AG20443 (cell line): ENCODE results near the gene ILRUN.
A peak's percentile ranks its signal among the peaks of the same experiment; 100 is the strongest.
"Not testable (repeated sequence)": the region's sequence is repeated elsewhere in the genome, so short reads cannot be mapped to it uniquely, and the experiment has no call there.

Experiments
- DNase-seq: peaks from one replicate; pipeline ENCODE4 v3.0.0; 2012; ENCODE audit warnings: low spot score, mixed read lengths

ILRUN gene

DNA sequence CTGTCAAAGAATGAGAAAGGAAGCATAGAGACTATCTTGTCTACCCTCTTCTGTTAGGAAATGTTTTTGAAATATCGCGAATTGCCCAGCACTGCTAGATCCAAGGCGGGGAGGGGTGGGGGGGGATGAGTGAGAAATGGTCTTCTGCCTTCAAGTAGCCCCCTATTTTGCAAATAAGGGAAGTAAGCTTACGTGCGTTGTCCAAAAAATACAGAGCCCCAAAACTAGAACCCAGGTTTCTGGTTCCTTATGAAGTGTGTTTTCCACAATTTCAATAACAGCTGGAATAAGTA, 923 bp upstream of the ILRUN start:
- DNase-seq: no peak

DNA sequence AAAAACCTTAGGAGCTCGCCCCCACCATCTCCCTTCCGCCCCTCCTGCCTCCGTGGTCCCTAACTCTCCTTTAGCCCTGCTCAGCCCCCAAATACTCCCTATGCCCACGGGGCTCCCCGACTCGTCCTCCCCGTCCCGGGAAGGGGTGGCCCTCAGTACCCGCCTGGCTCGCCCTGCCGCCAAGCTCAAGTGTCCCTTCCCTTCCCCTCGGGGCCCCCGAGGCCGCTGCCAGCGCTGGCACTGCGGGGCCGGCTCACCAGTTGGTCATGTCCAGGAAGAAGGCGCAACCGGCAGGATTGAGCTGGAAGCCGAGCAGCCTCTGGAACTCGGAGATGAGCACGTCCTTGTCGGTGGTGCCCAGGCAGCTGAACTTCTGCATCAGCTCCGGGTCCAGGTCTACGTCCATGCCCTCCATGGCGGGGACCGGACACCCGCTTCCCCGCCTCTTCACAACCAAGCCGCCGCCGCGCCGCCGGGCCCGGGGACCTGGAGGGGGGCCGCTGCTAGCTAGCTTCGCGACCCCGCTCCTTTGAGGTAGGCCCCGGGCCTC, 303 bp downstream of the ILRUN start:
- no peak for DNase-seq

DNA sequence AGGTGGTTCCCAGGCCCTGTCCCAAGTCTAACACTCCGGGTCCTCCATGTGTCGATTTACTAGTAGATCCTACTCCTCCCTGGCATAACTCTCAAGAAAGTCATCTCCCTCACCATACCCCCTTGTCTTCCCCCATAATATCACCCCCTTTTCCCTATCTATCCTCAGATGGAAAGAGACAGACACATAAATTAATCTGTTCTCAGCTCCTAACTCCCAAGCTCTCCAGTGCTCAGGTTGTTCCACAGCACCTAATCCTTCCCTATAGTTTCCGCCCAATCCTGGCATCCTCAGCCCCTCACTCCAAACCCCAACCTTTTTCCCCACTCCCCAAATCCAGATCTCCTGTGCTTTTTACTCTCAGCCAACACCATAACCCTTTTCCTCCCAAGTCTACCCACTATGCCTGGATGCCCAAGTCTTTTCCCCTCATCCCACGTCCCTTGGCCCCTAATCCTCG, 808 bp downstream of the ILRUN start:
- no peak for DNase-seq

DNA sequence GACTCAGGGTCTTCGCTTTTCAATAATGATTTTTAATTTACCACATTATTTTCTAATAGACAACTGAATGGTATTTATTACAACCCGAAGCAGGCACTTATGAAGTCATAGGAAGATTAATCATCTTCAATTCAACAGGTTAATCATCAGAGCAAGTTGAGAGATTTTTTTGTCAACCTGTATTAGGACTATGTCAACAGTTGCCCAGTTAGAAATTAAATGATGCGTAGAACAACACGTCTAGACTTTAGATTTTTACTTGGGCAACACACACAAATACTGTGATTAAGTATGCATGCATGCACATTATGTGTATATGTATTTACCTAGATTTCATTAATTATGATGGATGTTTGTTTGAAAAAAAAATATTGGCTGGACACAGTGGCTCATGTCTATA, 4.3 kb downstream of the ILRUN start:
- no peak for DNase-seq

DNA sequence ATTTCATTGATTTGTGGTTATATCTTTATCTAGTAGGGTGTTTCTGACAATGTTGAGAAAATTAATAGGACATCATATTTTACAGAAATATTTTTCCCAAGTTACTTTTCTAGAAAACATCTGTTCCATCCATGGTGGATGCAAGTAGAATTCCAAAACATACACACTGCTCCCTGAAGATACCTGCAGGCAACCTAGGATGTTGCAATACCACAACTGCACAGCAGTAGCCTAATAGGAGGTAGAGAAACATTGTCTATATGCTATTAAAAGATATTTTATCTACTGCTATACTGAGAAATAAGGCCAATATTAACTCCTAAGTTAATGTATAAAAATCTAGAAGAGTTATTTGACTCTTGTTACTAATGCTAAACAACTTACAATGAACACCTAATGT, 6.8 kb downstream of the ILRUN start:
- DNase-seq: no peak

DNA sequence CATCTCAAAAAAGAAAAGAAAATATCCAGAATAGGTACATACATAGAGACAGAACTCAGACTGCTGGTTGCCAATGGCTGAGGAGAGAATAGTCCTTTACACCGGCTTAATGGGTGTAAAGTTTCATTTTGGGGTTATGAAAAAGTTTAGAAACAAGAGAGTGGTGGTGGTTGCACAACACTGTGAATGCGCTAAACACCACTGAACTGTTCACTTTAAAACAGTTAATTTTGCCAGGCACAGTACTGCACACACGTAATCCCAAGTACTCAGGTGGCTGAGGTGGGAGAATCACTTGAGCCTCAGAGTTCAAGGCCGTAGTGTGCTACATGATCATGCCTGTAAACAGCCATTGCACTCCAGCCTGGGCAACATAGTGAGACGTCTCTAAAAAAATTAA, 7.6 kb downstream of the ILRUN start:
- no peak for DNase-seq

DNA sequence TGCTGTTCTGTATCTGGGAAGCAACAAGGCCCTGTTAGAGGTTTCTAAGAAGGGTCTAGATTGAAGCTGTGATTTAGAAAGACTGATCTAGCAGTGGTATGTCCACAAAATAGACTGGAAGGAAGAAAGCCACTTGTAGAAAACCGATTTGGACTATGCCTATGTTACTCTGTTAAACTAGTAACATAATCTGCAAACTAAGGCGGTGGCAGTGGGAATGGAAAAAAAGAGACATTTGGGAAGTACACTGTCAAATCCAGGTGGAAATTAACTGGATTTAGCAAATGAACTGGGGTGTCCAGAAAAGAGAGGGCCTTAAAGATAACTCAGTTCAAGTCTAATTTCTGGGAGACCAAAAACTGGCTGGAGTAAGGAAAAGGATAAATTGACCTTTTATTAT, 11.6 kb downstream of the ILRUN start:
- DNase-seq: no peak

DNA sequence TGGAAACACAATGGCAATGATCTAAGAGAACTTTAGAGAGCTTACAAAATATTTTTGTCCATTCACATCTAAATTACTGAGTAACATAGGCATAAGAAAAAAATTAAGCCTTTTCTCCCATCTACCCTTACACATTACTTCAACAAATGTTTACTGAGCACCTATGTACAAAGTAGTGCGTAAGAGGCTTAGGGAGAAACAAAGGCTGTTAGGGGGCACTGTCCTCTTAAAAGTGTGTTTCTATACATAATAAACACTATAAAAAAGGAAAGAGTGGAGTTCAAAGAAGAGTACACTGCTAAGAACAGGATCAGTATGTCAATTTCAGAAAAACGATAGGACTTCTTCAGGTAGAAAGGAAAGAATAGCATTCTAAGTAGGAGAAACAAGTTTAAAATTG, 12.2 kb downstream of the ILRUN start:
- no peak for DNase-seq

DNA sequence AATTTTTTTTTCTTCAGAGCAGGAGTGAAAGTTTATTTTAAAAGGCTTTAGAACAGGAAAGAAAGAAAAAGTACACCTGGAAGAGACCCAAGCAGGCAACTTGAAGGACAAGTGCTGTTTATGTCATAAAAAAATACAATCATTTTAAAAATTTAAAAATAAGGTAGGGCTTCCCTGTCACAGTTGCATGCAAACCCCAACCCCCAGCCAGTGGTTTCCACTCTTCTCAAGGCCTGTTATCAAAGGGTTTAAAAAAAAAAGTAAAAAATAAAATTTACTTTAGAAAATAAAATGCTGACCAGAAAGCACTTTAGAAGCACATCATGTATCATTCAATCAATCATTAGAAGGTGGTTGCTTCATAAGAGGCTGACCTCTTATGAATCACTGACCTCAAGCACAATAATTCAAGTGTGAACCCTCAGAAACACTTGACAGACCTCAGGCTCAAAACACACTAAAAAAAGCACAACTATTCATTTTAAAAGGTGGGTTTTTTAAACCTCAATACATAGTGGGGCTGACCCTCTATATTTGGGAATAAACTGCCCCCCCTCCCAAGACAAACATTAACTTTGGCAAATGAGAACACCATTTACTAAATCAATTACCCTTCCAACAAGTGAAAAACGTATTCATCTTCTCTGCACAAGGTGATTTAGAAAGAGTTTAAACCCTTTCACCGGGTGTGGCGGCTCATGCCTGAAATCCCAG, 15.6 kb downstream of the ILRUN start:
- DNase-seq: peak; percentile 38

DNA sequence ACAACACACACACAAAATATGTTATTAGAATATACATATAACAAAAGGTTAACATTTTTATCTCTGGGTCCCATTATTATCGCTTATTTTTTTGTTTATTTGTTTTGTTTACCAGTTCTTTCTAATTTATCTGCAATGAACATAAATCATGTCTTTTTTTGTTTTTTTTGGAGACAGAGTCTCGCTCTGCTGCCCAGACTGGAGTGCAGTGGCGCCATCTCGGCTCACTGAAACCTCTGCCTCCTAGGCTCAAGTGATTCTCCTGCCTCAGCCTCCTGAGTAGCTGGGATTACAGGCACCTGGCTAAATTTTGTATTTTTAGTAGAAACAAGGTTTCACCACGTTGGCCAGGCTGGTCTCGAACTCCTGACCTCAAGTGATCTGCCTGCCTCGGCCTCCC, 16.3 kb downstream of the ILRUN start:
- DNase-seq: not testable (repeated sequence)

DNA sequence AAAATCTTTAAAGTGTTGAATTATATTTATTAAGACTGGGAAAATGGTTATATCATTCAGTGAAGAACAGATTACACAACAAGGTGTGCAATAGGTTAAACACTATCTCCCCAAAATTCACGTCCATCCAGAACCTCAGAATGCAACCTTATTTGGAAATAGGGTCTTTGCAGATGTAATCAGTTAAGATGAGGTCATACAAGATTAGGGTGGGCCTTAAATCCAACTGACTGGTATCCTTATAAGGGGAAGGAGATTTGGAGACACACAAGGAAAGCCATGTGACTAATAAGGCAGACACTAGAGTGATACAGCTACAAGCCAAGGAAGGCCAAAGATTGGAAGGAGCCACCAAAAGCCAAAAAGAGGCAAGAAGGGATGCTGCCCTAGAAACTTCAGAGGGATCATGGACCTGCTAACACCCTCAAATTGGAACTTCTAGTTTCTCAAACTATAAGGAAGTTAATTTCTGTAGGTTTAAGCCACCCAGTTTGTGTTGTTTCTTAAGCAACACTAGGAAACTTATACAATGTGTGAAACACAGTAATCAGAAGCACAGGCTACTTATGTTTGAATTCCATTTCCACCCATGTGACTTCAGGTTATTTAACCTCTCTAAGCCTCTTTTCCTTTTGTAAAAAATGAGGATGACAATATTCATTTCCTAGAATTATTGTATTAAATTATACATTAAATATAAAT, 16.9 kb downstream of the ILRUN start:
- no peak for DNase-seq

DNA sequence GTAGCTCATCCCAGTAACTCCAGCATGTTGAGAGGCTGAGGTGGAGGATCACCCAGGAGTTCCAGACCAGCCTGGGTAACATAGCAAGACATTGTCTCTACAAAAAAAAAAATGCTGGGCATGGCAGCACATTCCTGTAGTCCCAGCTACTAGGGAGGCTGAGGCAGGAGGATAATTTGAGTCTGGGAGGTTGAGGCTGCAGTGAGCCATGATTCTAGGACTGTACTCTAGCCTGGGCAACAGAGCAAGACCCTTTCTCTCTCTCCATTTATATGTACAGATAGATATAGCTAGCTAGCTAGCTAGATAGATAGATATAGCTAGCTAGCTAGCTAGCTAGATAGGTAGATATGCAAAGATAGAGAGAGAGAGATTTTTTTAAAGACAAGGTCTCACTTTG, 20.4 kb downstream of the ILRUN start:
- no peak for DNase-seq

DNA sequence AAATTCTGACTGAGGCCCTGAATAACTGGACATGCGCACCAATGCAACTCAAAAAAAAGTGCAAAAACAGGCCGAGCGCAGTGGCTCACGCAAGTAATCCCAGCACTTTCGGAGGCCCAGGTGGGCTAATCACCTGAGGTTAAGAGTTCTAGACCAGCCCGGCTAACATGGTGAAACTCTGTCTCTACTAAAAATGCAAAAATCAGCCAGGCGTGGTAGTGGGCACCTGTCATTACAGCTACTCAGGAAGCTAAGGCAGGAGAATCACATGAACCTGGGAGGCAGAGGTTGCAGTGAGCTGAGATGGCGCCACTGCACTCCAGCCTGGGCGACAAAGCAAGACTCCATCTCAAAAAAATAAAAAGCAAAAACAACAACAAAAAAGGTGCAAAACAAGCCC, 21.6 kb downstream of the ILRUN start:
- not testable (repeated sequence) for DNase-seq

DNA sequence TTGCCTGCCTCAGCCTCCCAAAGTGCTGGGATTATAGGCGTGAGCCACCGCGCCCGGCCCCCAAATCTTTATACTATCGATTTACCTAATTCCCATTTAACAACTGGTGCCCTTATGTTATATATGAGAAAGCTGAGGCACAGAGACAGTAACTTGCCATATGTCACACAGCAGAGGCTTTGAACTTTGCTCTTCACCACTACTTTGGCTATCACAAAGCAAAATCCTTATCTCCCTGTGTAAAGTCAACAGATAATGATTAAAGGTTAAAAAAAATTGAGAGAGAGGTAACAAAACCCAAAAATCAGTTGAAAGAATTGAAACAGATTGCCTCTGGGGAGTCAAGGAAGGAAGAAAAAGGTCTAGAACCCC, 22.3 kb downstream of the ILRUN start:
- no peak for DNase-seq

DNA sequence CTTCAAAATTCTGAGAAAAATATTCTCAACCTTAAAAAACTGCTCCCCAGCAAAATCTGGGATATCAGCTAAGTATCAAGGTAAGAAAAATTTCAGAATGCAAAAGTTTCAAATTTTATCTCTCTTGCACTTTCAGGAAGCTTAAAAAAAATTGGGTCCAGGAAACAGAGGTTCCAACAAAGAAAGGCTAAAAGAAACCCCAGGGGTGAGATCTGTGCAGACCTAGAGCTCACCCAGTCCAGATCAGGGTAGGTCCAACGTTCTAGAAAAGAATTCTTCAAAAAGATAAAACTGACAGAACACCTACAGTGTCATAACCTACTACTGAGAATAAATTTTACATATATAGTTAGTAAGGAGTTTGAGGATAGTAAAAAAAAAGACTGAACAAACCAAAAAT, 23.5 kb downstream of the ILRUN start:
- DNase-seq: no peak

DNA sequence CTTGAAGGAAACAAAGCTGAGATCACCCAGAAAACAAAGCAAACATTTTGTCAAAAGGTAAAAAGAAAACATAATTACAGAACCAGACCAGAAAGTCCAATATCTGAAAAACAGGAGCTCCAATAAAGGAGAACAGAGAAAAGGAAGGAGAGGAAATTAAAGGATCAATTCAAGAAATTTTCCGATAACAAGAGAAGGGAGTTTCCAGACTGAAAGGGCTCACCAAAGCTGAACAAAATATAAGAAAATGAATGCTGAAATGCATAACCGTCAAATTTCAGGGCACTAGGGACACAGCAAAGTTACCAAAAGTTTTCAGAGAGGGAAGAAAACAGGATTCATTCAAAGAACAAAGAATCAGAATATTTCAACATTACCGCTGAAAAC, 23.9 kb downstream of the ILRUN start:
- no peak for DNase-seq

DNA sequence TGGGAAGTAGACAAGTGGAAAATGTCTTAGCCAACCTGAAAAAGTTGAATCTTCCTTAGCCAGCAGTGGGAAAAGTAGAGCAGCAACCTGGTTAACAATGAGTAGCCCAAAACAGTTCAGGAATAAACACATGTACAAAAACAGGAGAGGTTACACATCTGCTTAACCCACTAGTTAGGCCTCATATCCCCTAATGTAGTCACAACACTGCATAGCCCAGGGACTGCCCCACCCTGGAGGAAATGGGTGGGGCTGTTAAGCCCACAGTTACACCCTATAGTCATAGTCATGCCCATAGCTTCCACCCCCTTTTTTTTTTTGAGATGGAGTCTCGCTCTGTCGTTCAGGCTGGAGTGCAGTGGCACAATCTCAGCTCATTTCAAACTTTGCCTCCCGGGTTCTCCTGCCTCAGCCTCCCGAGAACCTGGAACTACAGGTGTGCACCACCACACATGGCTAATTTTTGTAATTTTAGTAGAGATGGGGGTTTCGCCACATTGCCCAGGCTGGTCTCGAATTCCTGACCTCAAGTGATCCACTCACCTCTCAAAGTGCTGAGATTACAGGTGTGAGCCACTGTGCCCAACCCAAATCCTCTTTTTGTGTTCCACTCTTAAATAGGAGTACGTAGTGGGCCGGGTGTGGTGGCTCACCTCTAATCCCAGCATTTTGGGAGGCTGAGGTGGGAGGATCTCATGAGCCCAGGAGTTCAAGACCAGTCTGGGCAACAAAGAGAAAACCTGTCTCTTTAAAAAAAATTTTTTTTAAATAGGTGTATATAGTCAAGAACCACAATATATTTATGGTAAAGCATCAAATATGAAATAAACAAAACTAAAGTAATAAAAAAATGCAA, 24.5 kb downstream of the ILRUN start:
- peak; percentile 83 for DNase-seq

DNA sequence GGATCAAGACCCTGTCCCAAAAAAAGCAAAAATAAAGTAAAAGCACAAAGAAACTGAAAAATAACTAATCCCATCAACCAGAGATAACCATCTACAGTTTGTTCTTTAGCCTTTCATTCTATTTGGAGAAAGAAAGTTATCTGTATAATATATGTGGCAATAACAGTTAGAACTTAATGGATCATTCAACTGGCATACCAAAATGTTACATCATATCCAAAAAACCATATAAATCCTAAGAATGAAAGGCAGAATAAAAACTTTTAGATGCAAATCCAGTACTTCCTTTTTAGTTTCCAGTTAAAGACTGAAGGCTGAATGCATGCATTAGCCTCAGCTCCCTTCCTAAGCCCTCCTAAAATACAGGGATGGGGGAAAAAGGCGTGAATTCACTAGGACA, 25.2 kb downstream of the ILRUN start:
- peak; percentile 18 for DNase-seq

DNA sequence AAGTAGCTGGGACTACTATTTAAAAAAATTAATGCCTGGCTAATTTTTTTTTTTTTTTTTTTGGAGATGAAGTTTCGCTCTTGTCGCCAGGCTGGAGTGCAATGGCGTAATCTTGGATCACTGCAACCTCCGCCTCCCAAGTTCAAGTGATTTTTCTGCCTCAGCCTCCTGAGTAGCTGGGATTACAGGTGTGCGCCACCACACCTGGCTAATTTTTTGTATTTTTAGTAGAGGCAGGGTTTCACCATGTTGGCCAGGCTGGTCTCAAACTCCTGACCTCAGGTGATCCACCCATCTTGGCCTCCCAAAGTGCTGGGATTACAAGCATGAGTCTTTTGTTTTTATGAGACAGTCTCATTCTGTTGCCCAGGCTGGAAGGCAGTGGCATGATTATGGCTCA, 27.8 kb downstream of the ILRUN start:
- DNase-seq: not testable (repeated sequence)

DNA sequence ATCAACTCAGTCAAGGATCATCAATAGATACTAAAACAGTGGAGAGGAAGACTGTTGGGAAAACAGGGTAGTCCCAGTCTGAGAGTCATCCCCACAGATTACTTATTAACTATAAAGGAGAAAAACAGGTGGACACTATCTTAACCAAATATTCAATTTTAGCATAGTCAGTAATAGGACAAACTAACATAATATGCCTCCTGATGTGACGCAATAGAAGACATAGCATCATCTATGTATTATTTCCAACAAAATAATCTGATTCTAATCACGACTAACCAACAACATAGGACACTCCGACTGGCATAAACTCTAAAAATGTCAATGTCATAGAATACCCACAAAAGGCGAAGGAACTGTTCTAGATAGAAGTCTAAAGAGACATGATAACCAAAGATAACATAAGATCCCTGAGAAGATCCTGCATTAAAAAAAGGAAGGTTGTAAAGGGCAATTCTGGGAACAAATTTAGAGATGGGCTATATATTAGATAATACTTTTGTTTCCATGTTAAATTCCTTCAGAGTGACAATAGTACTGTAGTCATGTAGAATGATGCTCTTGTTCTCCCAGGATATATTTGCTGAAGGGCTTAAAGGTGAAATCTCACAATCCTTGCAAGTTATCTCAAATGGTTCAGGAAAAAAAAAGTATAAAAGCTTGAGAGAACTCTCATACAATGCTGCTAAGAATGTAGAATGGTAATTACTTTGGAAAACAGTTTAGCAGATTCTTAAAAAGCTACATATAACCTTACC, 28.9 kb downstream of the ILRUN start:
- no peak for DNase-seq

DNA sequence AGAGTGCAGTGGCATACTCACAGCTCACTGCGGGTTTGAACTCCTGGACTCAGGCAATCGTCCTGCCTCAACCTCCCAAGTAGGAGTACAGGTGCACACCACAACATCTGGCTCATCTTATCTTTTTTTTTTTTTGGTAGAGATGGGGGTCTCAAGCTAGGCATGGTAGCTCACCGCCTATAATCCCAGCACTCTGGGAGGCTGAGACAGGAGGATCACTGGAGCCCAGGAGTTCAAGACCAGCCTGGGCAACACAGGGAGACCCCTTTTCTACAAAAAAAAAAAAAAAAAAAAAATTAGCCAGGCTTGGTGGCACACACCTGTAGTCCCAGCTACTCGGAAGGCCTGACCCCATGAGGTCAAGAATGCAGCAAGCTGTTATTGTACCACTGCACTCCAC, 31.5 kb downstream of the ILRUN start:
- no peak for DNase-seq
